K562 (cell line): Measurements from ENCODE around the gene TPO. TPM values are rescaled to one million over a fixed set of nuclear protein-coding genes. Genes with fewer than 3 reads are reported as not detected.

ENCODE experiments used
- ATAC-seq: fragments of 200-7000 bp; cut with Tn5 transposase; 3 replicates; pipeline ENCODE4 v1.9.1; 2020; ENCODE audit warnings: moderate library complexity
- BruUV-seq: library from RNA; stranded (reverse); fragments of 400-500 nt; replicated peaks from 2 replicates; lab custom pipeline; 2021; lab: Mats Ljungman, UMichigan
- CTCF ChIA-PET: fragments of 300-600 bp; formaldehyde crosslinking; extraction: SDS; loops from one replicate; lab custom pipeline; 2021; ENCODE audit warnings: low intra/inter-chr PET ratio; lab: Yijun Ruan, JAX
- POLR2A ChIA-PET: fragments of 300-600, 350-650 bp; sonication (Branson Sonifier 250); formaldehyde crosslinking; extraction: SDS; loops from one replicate; lab custom pipeline; 2021; ENCODE audit warnings: antibody characterized with exemption, inconsistent platforms; lab: Yijun Ruan, JAX
- DNase-seq, 4 experiments: peaks; one replicate each; pipeline versions ENCODE4 v3.0.0 to v3.0.0-alpha.2; 2011 to 2018; ENCODE audit warnings: low spot score in 3 of 4, mixed read lengths in 3 of 4; ENCODE audit errors: extremely low read depth in 1 of 4
- FAIRE-seq: peaks from 2 replicates; lab custom pipeline; 2011; peaks lifted over from hg19 to GRCh38; lab: Jason Lieb, UNC
- H2AFZ ChIP-seq: 2 replicates; pipeline ENCODE4 v1.6.0; 2011; ENCODE audit warnings: low read depth, low read length, control low read depth, inconsistent platforms
- H3K27ac ChIP-seq: fragments of 200-600 bp; 3 replicates; pipeline ENCODE4 v1.8.0; 2011; ENCODE audit warnings: low read depth, mild to moderate bottlenecking, control low read depth, inconsistent platforms, low read length, moderate library complexity, mixed read lengths; ENCODE audit errors: extremely low read depth
- H3K27me3 ChIP-seq, 2 experiments: fragments of 300-600 bp in 1 of 2; 2 replicates in 1 of 2; 3 replicates in 1 of 2; pipeline versions ENCODE4 v1.6.0 to v1.8.0; 2011; ENCODE audit warnings: inconsistent platforms in 2 of 2, low read length in 2 of 2, mild to moderate bottlenecking in 1 of 2, mixed read lengths in 1 of 2, moderate library complexity in 1 of 2; ENCODE audit not compliant: control insufficient read depth in 2 of 2, insufficient read depth in 2 of 2
- H3K36me3 ChIP-seq: fragments of 300-600 bp; 3 replicates; pipeline ENCODE4 v1.8.0; 2011; ENCODE audit warnings: mild to moderate bottlenecking, low read length, inconsistent platforms; ENCODE audit not compliant: control insufficient read depth, insufficient read depth
- H3K4me1 ChIP-seq, 2 experiments: fragments of 200-600 bp in 1 of 2; replicated peaks in 1 of 2; 2 replicates in 1 of 2; 3 replicates in 1 of 2; pipeline versions ENCODE4 v1.5.1 to v1.8.0; 2011; ENCODE audit warnings: inconsistent platforms in 2 of 2, low read length in 2 of 2, mild to moderate bottlenecking in 1 of 2, mixed read lengths in 1 of 2, moderate library complexity in 1 of 2; ENCODE audit not compliant: control insufficient read depth in 2 of 2, insufficient read depth in 2 of 2
- H3K4me2 ChIP-seq: 2 replicates; pipeline ENCODE4 v1.6.1; 2011; ENCODE audit warnings: low read length, control low read depth, inconsistent platforms, mixed read lengths; ENCODE audit not compliant: insufficient read depth
- H3K4me3 ChIP-seq: fragments of 200-600 bp; sonication (generic), shearing (Covaris generic); 2 replicates; pipeline ENCODE4 v1.5.1; 2016; ENCODE audit warnings: control low read depth, inconsistent platforms
- H3K79me2 ChIP-seq: fragments of 200-600 bp; 3 replicates; pipeline ENCODE4 v1.8.0; 2011; ENCODE audit warnings: low read length, inconsistent platforms; ENCODE audit not compliant: control insufficient read depth, insufficient read depth
- H3K9ac ChIP-seq, 2 experiments: 2 replicates each; pipeline versions ENCODE4 v1.6.0 to v1.6.1; 2011; ENCODE audit warnings: low read depth in 2 of 2, low read length in 2 of 2, control low read depth in 1 of 2, inconsistent platforms in 1 of 2, mild to moderate bottlenecking in 1 of 2, mixed read lengths in 1 of 2; ENCODE audit not compliant: insufficient read depth in 1 of 2
- H3K9me1 ChIP-seq: one replicate; pipeline ENCODE4 v1.6.0; 2011; ENCODE audit warnings: inconsistent platforms, mild to moderate bottlenecking, low read length, moderate library complexity; ENCODE audit not compliant: control insufficient read depth, insufficient read depth
- H3K9me3 ChIP-seq: replicated peaks from 2 replicates; pipeline ENCODE4 v1.5.1; 2011; ENCODE audit warnings: low read depth, low read length, inconsistent platforms; ENCODE audit not compliant: control insufficient read depth, insufficient read depth
- H4K20me1 ChIP-seq: replicated peaks from 2 replicates; pipeline ENCODE4 v1.6.1; 2011; ENCODE audit warnings: low read length, inconsistent platforms, mixed read lengths; ENCODE audit not compliant: control insufficient read depth, insufficient read depth
- ADNP ChIP-seq: fragments of 200-800 bp; sonication (Bioruptor generic); IDR thresholded peaks from 2 replicates; pipeline ENCODE4 v1.6.1; 2016; ENCODE audit warnings: missing genetic modification characterization, missing compliant biosample characterization
- BACH1 ChIP-seq: fragments of 200-800 bp; sonication (Bioruptor generic); IDR thresholded peaks from 2 replicates; pipeline ENCODE4 v1.6.1; 2016; ENCODE audit warnings: missing genetic modification characterization, missing compliant biosample characterization
- KAT7 ChIP-seq: sonication (generic); formaldehyde crosslinking; IDR thresholded peaks from 2 replicates; pipeline ENCODE4 v1.8.0; 2022; ENCODE audit warnings: missing genetic modification reagents, mild to moderate bottlenecking, borderline replicate concordance
- MAFF ChIP-seq: IDR thresholded peaks from 2 replicates; pipeline ENCODE4 v1.6.1; 2012; ENCODE audit warnings: low read length, improper control_type of control experiment
- MNT ChIP-seq, 2 experiments: fragments of 450-650 bp; conservative IDR thresholded peaks; 2 replicates each; pipeline ENCODE4 v1.6.1; 2017; ENCODE audit warnings: mild to moderate bottlenecking in 2 of 2, moderate library complexity in 2 of 2
- ZNF175 ChIP-seq: fragments of 200-800 bp; sonication (Bioruptor generic); IDR thresholded peaks from 2 replicates; pipeline ENCODE4 v1.6.1; 2016; ENCODE audit warnings: low read depth, mild to moderate bottlenecking, missing genetic modification characterization, missing compliant biosample characterization
- WGBS: fragments of 100-300 bp; shearing (Covaris generic); methylation state at CpG from one replicate; pipeline ENCODE4 v1.1.6; 2016; ENCODE audit warnings: low coverage, mixed read lengths; ENCODE audit not compliant: insufficient coverage; ENCODE audit errors: missing lambda C conversion rate; 5-methylcytosine and 5-hydroxymethylcytosine counted together
- in situ Hi-C: fragments of 300-500 bp; cut with MboI; formaldehyde crosslinking; loops from 4 replicates; pipeline ENCODE4 v1.15.0; 2018; ENCODE audit warnings: inconsistent platforms, mixed read lengths
- intact Hi-C: fragments of 100-400 bp; cut with micrococcal nuclease; formaldehyde crosslinking; loops from 2 replicates; pipeline ENCODE4 v1.14.2; 2022
- polyA plus RNA-seq, 8 experiments: library from polyadenylated mRNA; depleted of rRNA in 4 of 8; stranded (reverse) in 5 of 8; unstranded in 3 of 8; fragments of >200 nt; fragmentation: Nextera tagmentation in 2 of 8; fragmentation: Illumina TruSeq in 1 of 8; extraction: Ambion mirVana in 2 of 8; extraction: Trizol in 1 of 8; gene quantifications; 2 replicates each; pipeline versions ENCODE4 v1.2.1 to v1.2.3, GENCODE V29; 2011 to 2014; ENCODE audit warnings: inconsistent platforms in 1 of 8, missing spikeins in 1 of 8
- total RNA-seq, 7 experiments: library from RNA; depleted of rRNA in 6 of 7; stranded (reverse); fragments of >200 nt in 6 of 7; fragmentation: Illumina TruSeq in 2 of 7; extraction: Trizol in 2 of 7; gene quantifications; 2 replicates each; pipeline versions ENCODE4 v1.2.1 to v1.2.3, GENCODE V29; 2011 to 2021; ENCODE audit warnings: low replicate concordance in 1 of 7
- TF ChIP-seq, protein P1 (sequence below): fragments of 450-650 bp; formaldehyde crosslinking; IDR thresholded peaks from 2 replicates; pipeline ENCODE4 v1.4.0; 2020; ENCODE audit warnings: mild to moderate bottlenecking, mixed read lengths

The TPO gene
- total and polyA plus RNA-seq, 9 of the 15 experiments (the other 6 are each of a cell fraction or from before 2014, with no cell fraction given) = not detected

- no peaks in the 10 kb centered on the region for H3K4me1 ChIP-seq
- no peaks in the 10 kb centered on the region for H3K36me3 ChIP-seq
- 0% methylated on average over 7 of the region's 7 CpGs for WGBS
- in situ Hi-C loops = no loop called here
- H3K27ac ChIP-seq = no peak overlapping the region
- BruUV-seq = no TSS peak
- H2AFZ ChIP-seq = no peak overlapping the region
- no peaks in the 10 kb centered on the region for H3K9me3 ChIP-seq
- TF ChIP-seq KAT7 = no peak
- H3K9me1 ChIP-seq = no peaks in the 10 kb centered on the region
- ChIA-PET POLR2A (no interaction called here), CTCF (no interaction called here)
- intact Hi-C loops = no loop called here
- H4K20me1 ChIP-seq = no peaks in the 10 kb centered on the region
- DNase-seq (no peak), FAIRE-seq (no peak), ATAC-seq (no peak)
- H3K4me3 ChIP-seq = no peak overlapping the region
- H3K79me2 ChIP-seq = no peaks in the 10 kb centered on the region
- H3K27me3 ChIP-seq = no peaks in the 10 kb centered on the region
- no peak overlapping the region for H3K4me2 ChIP-seq
- no peak overlapping the region for H3K9ac ChIP-seq
Observed at GRCh38 chr2:1459727-1460126, 46.5 kb downstream of the TPO start.

- Histone ChIP-seq H3K27me3 (no peaks in the 10 kb centered on the region), H3K4me2 (no peak overlapping the region), H3K9me1 (no peaks in the 10 kb centered on the region), H3K79me2 (no peaks in the 10 kb centered on the region), H3K36me3 (no peaks in the 10 kb centered on the region), H3K9me3 (no peaks in the 10 kb centered on the region), H3K27ac (no peak overlapping the region), H3K4me1 (no peaks in the 10 kb centered on the region), H4K20me1 (no peaks in the 10 kb centered on the region), H2AFZ (no peak overlapping the region), H3K9ac (no peak overlapping the region), H3K4me3 (no peak overlapping the region)
- 7% methylated on average over 10 of the region's 11 CpGs for WGBS
- TF ChIP-seq MNT (conservative IDR thresholded peaks at IDR 0.05) = no peak
- no peak for TF ChIP-seq ADNP
- TF ChIP-seq, protein P1, sequence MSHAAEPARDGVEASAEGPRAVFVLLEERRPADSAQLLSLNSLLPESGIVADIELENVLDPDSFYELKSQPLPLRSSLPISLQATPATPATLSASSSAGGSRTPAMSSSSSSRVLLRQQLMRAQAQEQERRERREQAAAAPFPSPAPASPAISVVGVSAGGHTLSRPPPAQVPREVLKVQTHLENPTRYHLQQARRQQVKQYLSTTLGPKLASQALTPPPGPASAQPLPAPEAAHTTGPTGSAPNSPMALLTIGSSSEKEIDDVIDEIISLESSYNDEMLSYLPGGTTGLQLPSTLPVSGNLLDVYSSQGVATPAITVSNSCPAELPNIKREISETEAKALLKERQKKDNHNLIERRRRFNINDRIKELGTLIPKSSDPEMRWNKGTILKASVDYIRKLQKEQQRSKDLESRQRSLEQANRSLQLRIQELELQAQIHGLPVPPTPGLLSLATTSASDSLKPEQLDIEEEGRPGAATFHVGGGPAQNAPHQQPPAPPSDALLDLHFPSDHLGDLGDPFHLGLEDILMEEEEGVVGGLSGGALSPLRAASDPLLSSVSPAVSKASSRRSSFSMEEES (CRISPR knock-in tag) = peak; percentile 33; the same call in 1 of the 2 replicates
- TF ChIP-seq MAFF = no peak
- no peak for TF ChIP-seq ZNF175 (CRISPR knock-in tag)
- no peak for TF ChIP-seq BACH1 (tag)
- ATAC-seq (no peak), FAIRE-seq (no peak), DNase-seq (no peak)
- ChIA-PET CTCF (no interaction called here), POLR2A (no interaction called here)
- BruUV-seq = no TSS peak
- in situ Hi-C loops = no loop called here
- intact Hi-C loops = no loop called here
Observed at GRCh38 chr2:1460851-1461418, 47.7 kb downstream of the TPO start.
